Liver (tissue), 3 donors: ENCODE measurements around the gene TTC1.

Experiments used
- ATF3 ChIP-seq: IDR thresholded peaks from 2 replicates; pipeline ENCODE4 v1.6.1; 2016; ENCODE audit warnings: antibody characterized with exemption
- CTCF ChIP-seq: fragments of 150-350 bp; IDR thresholded peaks from 2 replicates; pipeline ENCODE4 v1.5.1; 2017; ENCODE audit warnings: improper control_type of control experiment, low read depth, low read length; ENCODE audit not compliant: missing input control
- EGR1 ChIP-seq, 2 donors: IDR thresholded peaks; 2 replicates each; pipeline ENCODE4 v1.6.1; 2016 to 2018; ENCODE audit warnings: antibody characterized with exemption in 2 of 2, low read depth in 2 of 2
- FOXA1 ChIP-seq: IDR thresholded peaks from 2 replicates; pipeline ENCODE4 v1.6.1; 2016; ENCODE audit warnings: antibody characterized with exemption
- GABPA ChIP-seq, 2 donors: IDR thresholded peaks in 1 of 2; conservative IDR thresholded peaks in 1 of 2; 2 replicates each; pipeline ENCODE4 v1.6.1; 2016; ENCODE audit warnings: antibody characterized with exemption in 2 of 2, mild to moderate bottlenecking in 1 of 2, moderate library complexity in 1 of 2
- HNF4G ChIP-seq: IDR thresholded peaks from 2 replicates; pipeline ENCODE4 v1.6.1; 2016; ENCODE audit warnings: antibody characterized with exemption
- MAX ChIP-seq: IDR thresholded peaks from 2 replicates; pipeline ENCODE4 v1.6.1; 2016; ENCODE audit warnings: antibody characterized with exemption
- RAD21 ChIP-seq, 2 donors: IDR thresholded peaks; 2 replicates each; pipeline ENCODE4 v1.6.1; 2016; ENCODE audit warnings: antibody characterized with exemption in 2 of 2, mild to moderate bottlenecking in 2 of 2
- REST ChIP-seq: IDR thresholded peaks from 2 replicates; pipeline ENCODE4 v1.6.1; 2016; ENCODE audit warnings: antibody characterized with exemption, mild to moderate bottlenecking
- RXRA ChIP-seq, 2 donors: IDR thresholded peaks; 2 replicates each; pipeline ENCODE4 v1.6.1; 2017 to 2018; ENCODE audit warnings: antibody characterized with exemption in 2 of 2, mild to moderate bottlenecking in 1 of 2
- SP1 ChIP-seq: IDR thresholded peaks from 2 replicates; pipeline ENCODE4 v1.6.1; 2018; ENCODE audit warnings: antibody characterized with exemption, mild to moderate bottlenecking
- TAF1 ChIP-seq: conservative IDR thresholded peaks from 2 replicates; pipeline ENCODE4 v1.6.1; 2016; ENCODE audit warnings: antibody characterized with exemption, mild to moderate bottlenecking
- YY1 ChIP-seq: IDR thresholded peaks from 2 replicates; pipeline ENCODE4 v1.6.1; 2016; ENCODE audit warnings: antibody characterized with exemption, mild to moderate bottlenecking
- ZBTB33 ChIP-seq: IDR thresholded peaks from 2 replicates; pipeline ENCODE4 v1.6.1; 2016; ENCODE audit warnings: antibody characterized with exemption
- donor health status: healthy.
- donor health status: healthy.

- TF ChIP-seq REST = no peak
- TF ChIP-seq CTCF = no peak
- no peak for TF ChIP-seq MAX
- no peak for TF ChIP-seq YY1
- no peak for TF ChIP-seq RAD21 (IDR thresholded peaks at IDR 0.05)
- TF ChIP-seq EGR1 (IDR thresholded peaks at IDR 0.05; ENCODE audit: low read depth in 2 of 2) = no peak
- TF ChIP-seq HNF4G = no peak
- no peak for TF ChIP-seq TAF1
- TF ChIP-seq ZBTB33 = no peak
- TF ChIP-seq ATF3 = no peak
- no peak for TF ChIP-seq SP1
- TF ChIP-seq GABPA (IDR thresholded peaks at IDR 0.05 in 1 of 2, conservative IDR thresholded peaks at IDR 0.05 in 1 of 2) = no peak
- TF ChIP-seq RXRA (IDR thresholded peaks at IDR 0.05) = no peak
- TF ChIP-seq FOXA1 = no peak
These were observed 83.6 kb downstream of the TTC1 start for GRCh38 chr5:160092514-160092913.
